ENCODE measurements around the gene MOXD1.

DNA sequence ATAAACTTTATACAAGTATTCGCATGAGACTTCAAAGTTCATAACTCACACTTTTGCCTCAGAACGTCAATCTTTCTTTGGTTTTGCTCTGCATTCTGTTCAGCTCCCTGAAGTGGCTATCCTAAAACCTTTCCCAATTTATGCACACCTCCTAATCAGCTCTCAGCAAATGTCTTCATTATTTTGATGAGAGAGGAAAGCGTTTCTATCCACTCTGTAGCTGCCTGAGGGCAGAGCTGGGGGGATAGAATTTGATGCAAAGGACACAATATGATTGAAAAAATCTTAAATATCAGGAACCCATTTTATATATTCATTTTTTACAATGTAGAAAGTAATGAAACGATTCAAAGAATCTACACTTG, 66.8 kb downstream of the MOXD1 start:
- TF ChIP-seq, protein P1, sequence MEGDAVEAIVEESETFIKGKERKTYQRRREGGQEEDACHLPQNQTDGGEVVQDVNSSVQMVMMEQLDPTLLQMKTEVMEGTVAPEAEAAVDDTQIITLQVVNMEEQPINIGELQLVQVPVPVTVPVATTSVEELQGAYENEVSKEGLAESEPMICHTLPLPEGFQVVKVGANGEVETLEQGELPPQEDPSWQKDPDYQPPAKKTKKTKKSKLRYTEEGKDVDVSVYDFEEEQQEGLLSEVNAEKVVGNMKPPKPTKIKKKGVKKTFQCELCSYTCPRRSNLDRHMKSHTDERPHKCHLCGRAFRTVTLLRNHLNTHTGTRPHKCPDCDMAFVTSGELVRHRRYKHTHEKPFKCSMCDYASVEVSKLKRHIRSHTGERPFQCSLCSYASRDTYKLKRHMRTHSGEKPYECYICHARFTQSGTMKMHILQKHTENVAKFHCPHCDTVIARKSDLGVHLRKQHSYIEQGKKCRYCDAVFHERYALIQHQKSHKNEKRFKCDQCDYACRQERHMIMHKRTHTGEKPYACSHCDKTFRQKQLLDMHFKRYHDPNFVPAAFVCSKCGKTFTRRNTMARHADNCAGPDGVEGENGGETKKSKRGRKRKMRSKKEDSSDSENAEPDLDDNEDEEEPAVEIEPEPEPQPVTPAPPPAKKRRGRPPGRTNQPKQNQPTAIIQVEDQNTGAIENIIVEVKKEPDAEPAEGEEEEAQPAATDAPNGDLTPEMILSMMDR (IDR thresholded peaks at IDR 0.05), result no peak
- TF ChIP-seq RAD21 (IDR thresholded peaks at IDR 0.05; ENCODE audit: low read length) (no peak), RXRA (IDR thresholded peaks at IDR 0.05; ENCODE audit: borderline replicate concordance, low read depth) (no peak; the same call in 1 of the 2 replicates), NRF1 (IDR thresholded peaks at IDR 0.05; ENCODE audit: low read depth, low read length) (no peak), MEF2A (IDR thresholded peaks at IDR 0.05; ENCODE audit: borderline replicate concordance, low read depth) (no peak), FOXJ3 (CRISPR knock-in tag; IDR thresholded peaks at IDR 0.05) (no peak), EZH2phosphoT487 (IDR thresholded peaks at IDR 0.05; ENCODE audit: borderline replicate concordance, low read depth) (no peak), RFX5 (IDR thresholded peaks at IDR 0.05; ENCODE audit: low read length) (no peak)

Data from SK-N-SH (cell line).